Activated CD8-positive, alpha-beta memory T cell treated with anti-CD3 and anti-CD28 coated beads for 1 hour (primary cell): ENCODE data around the gene HOXD3.

ENCODE experiments used
- DNase-seq, 2 donors: peaks; one replicate each; pipeline ENCODE4 v3.0.0-alpha.2; 2020; ENCODE audit warnings: low read depth in 1 of 2; ENCODE audit errors: extremely low read depth in 1 of 2

Gene HOXD3

GRCh38 chr2:176202491-176202890 lies 45.4 kb downstream of the HOXD3 start:
- no peak for DNase-seq

GRCh38 chr2:176205126-176205525 lies 48.0 kb downstream of the HOXD3 start:
- DNase-seq, result no peak

GRCh38 chr2:176206136-176206535 lies 49.0 kb downstream of the HOXD3 start:
- no peak for DNase-seq

GRCh38 chr2:176206682-176207081 lies 49.6 kb downstream of the HOXD3 start:
- no peak for DNase-seq

- DNase-seq, result no peak
These were observed 54.0 kb downstream of the HOXD3 start for GRCh38 chr2:176211110-176211509.

GRCh38 chr2:176212276-176212675 lies 55.2 kb downstream of the HOXD3 start:
- DNase-seq, result no peak

GRCh38 chr2:176213406-176213805 lies 56.3 kb downstream of the HOXD3 start:
- no peak for DNase-seq
